ENCODE data around the gene TP73. TPM values are rescaled to one million over a fixed set of nuclear protein-coding genes. Genes with fewer than 3 reads are reported as not detected.
"Not testable (repeated sequence)": the region's sequence is repeated elsewhere in the genome, so short reads cannot be mapped to it uniquely, and the experiment has no call there.

TP73 gene
- polyA plus RNA-seq, 12 donors = 0.56 to 9.4 (median 1.3) TPM; not detected in 2

GRCh38 chr1:3618531-3618880 is 33.8 kb upstream of the TP73 start:
- DNase-seq = no peak

DNA sequence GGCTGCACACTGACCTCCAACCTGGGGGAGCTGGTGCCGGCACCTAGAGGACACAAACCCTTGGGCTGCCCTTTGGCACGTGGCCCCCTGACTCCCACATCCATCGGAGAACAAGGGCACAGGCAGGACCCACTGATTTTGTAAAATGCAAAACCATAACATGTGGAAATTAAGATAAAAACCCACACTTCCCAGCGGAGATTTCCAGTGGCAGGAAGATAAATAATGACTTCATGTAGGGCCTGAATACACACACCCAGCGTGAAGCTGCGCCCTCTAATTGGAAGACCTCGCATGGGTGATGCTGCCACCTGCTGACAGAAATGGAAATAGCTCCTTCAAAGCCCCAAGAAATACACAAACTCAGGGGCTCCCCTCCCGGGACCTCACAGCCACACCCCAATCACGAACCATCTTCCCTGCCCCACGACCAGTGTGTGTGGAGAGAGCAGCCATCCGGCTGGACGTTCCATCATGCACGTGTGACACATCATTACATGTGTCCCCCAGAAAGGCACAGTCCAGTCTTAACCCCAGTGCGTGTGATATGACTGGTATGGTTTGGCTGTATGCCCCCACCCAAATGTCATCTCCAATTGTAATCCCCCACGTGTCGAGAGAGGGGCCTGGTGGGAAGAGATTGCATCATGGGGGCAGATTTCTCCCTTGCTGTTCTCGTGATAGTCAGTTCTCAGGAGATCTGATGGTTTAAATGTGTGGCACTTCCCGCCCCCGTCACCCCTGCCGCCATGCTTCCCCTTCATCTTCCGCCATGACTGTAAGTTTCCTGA is 33.2 kb upstream of the TP73 start:
- peak; percentile 80 for DNase-seq

DNA sequence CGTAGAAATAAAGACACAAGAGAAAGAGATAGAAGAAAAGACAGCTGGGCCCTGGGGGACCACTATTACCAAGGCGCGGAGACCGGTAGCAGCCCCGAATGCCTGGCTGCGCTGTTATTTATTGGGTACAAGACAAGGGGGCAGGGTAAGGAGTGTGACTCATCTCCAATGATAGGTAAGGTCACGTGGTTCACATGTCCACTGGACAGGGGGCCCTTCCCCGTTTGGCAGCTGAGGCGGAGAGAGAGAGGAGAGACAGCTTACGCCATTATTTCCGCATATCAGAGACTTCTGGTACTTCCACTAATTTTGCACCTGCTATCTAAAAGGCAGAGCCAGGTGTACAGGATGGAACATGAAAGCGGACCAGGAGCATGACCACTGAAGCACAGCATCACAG is 31.6 kb upstream of the TP73 start:
- DNase-seq = no peak

DNA sequence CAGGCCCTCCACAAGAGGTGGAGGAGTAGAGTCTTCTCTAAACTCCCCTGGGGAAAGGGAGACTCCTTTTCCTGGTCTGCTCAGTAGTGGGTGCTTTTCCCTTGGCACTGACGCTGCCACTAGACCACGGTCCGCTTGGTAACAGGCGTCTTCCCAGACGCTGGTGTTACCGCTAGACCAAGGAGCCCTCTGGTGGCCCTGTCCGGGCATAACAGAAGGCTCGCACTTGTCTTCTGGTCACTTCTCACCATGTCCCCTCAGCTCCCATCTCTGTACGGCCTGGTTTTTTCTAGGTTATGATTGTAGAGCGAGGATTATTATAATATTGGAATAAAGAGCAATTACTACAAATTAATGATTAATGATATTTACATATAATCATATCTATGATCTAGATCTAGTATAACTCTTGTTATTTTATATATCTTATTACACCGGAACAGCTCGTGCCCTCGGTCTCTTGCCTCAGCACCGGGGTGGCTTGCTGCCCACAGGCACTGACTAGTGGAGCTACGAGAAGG is 31.1 kb upstream of the TP73 start:
- DNase-seq = not testable (repeated sequence)

GRCh38 chr1:3622102-3622501 is 30.2 kb upstream of the TP73 start:
- DNase-seq = not testable (repeated sequence)

GRCh38 chr1:3623441-3624199 is 28.7 kb upstream of the TP73 start:
- no peak for DNase-seq

GRCh38 chr1:3624200-3625136 is 27.8 kb upstream of the TP73 start, which contains the start of gene TPRG1L:
TPRG1L (plus strand) TSS chr1:3625015; CDS start chr1:3625073, 58 bp downstream.
- DNase-seq = peak; percentile 96

DNA sequence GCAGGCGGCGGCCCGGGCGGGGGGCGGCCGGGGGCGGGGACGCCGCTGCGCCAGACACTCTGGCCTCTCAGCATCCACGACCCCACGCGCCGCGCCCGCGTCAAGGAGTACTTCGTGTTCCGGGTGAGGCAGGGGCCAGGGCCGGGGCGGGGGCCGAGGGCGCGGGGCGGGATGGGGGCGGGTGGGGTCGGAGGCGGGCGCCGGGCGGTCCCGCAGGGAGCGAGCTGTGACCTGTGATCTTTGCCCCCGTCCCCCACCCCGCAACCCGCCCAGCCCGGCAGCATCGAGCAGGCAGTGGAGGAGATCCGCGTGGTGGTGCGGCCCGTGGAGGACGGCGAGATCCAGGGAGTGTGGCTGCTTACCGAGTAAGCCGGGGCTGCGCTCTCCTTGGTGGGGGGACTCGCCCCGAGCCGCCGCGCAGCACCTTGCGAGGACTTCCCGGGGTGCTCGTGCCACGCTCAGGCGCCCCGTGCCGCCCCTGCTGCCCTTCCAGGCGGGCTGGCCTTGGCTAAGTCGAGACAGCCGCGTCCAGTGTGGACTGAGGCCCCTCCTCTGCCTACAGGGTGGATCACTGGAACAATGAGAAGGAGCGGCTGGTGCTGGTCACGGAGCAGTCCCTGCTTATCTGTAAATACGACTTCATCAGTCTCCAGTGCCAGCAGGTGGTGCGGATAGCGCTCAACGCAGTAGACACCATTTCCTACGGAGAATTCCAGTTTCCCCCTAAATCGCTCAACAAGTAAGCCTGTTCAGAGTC is 27.0 kb upstream of the TP73 start:
- no peak for DNase-seq

DNA sequence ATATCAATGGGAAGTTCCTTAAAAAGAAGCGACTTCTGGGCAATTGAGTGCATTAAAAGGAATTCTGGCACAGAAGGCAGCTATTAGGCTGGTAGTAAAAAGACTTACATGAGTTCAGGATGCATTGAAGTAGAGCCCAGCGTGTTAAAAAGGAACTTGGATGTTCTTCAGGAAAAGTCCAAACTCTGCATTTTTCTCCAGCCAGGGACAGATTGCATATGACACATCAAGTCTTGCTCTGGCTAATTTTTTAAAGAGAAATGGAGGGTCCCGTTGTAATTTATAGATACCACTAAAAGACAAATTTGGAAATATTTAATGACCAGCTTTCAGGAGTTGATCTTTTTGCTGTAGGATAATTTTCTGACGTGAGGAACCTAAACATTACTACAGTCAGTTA is 26.3 kb upstream of the TP73 start:
- DNase-seq = no peak

DNA sequence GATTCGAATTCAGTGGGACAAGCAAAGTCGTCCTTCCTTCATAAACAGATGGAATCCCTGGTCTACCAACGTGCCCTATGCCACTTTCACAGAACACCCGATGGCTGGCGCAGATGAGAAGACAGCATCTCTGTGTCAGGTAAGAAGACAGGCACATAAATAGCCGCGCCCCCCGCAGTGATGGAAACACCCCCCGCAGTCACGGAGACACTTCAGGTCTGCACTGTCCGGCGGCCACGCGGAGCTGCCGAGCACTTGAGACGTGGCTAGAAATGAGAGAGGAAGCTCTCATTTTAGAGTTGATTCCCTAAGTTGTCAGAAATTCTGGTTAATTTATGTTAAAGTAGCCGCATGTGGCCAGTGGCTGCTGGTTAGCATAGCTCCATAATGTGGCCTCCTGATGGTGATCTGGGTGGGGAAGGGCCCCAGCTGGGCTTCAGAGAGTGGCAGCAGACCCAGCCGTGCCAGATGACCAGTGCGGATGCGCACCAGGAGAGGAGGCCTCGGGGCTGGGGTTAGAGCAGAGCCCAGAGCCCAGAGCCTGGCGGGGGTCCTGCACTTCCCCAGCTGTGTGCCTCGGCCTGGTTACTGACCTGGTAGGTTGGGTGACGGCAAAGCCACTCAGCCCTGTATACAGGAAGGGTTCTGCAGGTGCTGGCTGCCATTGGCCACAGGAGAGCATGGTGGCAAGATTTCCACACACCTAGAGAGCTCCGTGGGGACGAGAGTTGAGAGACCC is 24.6 kb upstream of the TP73 start:
- DNase-seq = no peak

- DNase-seq = no peak
These were observed 23.9 kb upstream of the TP73 start for GRCh38 chr1:3628445-3628844.

GRCh38 chr1:3629561-3630160 is 22.7 kb upstream of the TP73 start:
- DNase-seq = no peak

DNA sequence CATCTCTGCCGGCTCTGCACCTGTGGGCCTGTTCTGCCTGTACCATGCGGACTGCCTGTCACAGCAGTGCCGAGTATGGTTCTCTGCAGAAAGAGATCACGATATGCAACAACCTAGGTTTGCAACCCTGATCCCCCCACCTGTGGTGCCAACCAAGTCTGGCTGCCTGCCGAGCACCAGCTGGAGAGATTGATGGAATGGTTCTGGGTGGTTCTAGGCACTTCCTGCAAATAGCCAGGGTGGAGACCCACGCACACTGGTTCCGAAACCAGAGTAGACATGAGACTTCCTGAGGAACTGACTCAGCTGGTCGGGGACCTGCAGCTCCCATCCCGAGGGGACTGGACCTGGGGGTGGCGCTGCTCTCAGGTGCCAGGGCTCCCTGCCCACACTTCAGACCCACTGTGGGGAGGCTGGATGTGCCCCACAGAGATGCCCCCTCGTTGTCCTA is 22.1 kb upstream of the TP73 start:
- DNase-seq = no peak

- DNase-seq = no peak
These were observed 21.4 kb upstream of the TP73 start for GRCh38 chr1:3630914-3631313.

DNA sequence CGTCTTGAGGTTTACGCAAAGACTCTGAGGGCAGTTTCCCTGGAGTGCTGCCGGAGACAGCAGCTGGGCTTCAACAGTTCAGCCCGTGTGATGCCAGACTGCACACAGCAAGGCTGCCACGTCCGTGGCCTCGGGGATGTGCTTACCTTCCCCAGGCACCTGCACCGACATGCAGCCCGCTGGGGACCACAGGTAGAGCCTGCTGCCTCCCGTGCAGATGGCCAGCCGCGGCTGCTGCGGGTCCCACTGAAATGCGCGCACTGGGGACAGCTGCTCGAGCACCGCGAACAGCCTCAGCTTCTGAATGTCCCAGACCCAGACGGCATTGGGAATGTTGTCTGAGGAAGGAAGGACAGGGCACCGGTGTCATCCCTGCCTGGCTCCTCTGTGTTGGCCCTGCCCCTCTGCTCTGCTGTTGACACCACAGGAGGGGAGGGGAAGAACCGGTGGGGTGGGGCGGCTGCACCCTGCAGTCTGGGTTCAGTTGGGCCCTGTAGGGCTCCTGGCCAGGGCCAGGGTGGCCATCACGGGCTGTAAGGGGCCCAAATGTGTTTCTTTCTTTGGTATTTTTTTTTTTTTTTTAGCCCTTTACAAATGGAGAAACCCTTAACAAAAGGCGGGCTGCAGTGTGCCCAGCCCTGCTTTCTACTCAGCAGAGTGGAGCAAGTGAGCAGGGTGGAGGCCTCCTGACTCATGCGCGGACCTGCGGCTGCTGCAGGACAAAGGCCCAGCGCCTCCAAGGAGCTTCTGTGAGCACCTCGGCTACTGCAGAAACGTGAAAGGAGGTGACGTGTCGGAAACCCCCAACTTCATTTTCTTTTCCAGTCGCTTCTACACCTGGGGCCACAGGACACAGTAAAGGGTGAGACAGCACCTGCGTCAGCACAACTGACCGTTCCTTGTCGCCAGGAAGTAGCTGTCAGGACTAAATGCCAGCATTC is 20.7 kb upstream of the TP73 start:
- DNase-seq = no peak

GRCh38 chr1:3632298-3632697 is 20.0 kb upstream of the TP73 start:
- no peak for DNase-seq

GRCh38 chr1:3632716-3633343 is 19.5 kb upstream of the TP73 start:
- DNase-seq = no peak

Data from muscle of arm (tissue), 12 donors.